Erythroblast (primary cell): ENCODE data around the gene TAOK2.

Experiments used
- DNase-seq, 2 experiments: peaks; one replicate each; lab custom pipeline; 2025; lab: John Stamatoyannopoulos, UW
- GATA1 ChIP-seq: IDR thresholded peaks from 2 replicates; pipeline ENCODE4 v1.6.1; 2011; ENCODE audit warnings: low read depth, mild to moderate bottlenecking, control low read depth, low read length, moderate library complexity
- POLR2A ChIP-seq: IDR thresholded peaks from 2 replicates; pipeline ENCODE4 v1.6.1; 2011; ENCODE audit warnings: mild to moderate bottlenecking, low read length

The TAOK2 gene

GRCh38 chr16:29975811-29976511 lies 2.3 kb downstream of the TAOK2 start:
- no peak for TF ChIP-seq POLR2A
- TF ChIP-seq GATA1 = no peak
- DNase-seq = peak in 1 of 2 experiments; percentile 52

- no peak for DNase-seq
- no peak for TF ChIP-seq GATA1
- TF ChIP-seq POLR2A = no peak
Measured at GRCh38 chr16:29977063-29977825, 3.6 kb downstream of the TAOK2 start.

GRCh38 chr16:29978081-29978480 lies 4.4 kb downstream of the TAOK2 start:
- no peak for TF ChIP-seq POLR2A
- TF ChIP-seq GATA1 = no peak
- no peak for DNase-seq

- DNase-seq = no peak
- TF ChIP-seq POLR2A (no peak), GATA1 (no peak)
Measured at GRCh38 chr16:29978564-29979270, 5.0 kb downstream of the TAOK2 start.

GRCh38 chr16:29982560-29983419 lies 9.1 kb downstream of the TAOK2 start:
- no peak for TF ChIP-seq POLR2A
- no peak for TF ChIP-seq GATA1
- no peak for DNase-seq

GRCh38 chr16:29983420-29984136 lies 9.9 kb downstream of the TAOK2 start:
- TF ChIP-seq GATA1 = no peak
- TF ChIP-seq POLR2A = no peak
- no peak for DNase-seq

- TF ChIP-seq GATA1 = no peak
- TF ChIP-seq POLR2A = no peak
- no peak for DNase-seq
Measured at GRCh38 chr16:29984137-29984763, 10.6 kb downstream of the TAOK2 start.

- TF ChIP-seq GATA1 = no peak
- TF ChIP-seq POLR2A = no peak
- no peak for DNase-seq
Measured at GRCh38 chr16:29984764-29985147, 11.1 kb downstream of the TAOK2 start.

GRCh38 chr16:29985271-29985811 lies 11.7 kb downstream of the TAOK2 start:
- TF ChIP-seq POLR2A = no peak
- no peak for TF ChIP-seq GATA1
- no peak for DNase-seq

- DNase-seq = no peak
- TF ChIP-seq GATA1 (no peak), POLR2A (no peak)
Measured at GRCh38 chr16:29986231-29986630, 12.6 kb downstream of the TAOK2 start.

GRCh38 chr16:29986931-29987330 lies 13.3 kb downstream of the TAOK2 start:
- TF ChIP-seq POLR2A = no peak
- TF ChIP-seq GATA1 = no peak
- no peak for DNase-seq
